Stimulated activated effector memory CD8-positive, alpha-beta T cell treated with anti-CD3 and anti-CD28 coated beads, Interleukin-12 subunit alpha, Interleukin-12 subunit beta, amount 100 ng/mL, for 72 hours (primary cell): ENCODE data around the gene TINAG.

Experiments
- ATAC-seq: fragments of 150-1000 bp; cut with Tn5 transposase; 2 replicates; pipeline ENCODE4 v1.10.0; 2021
- DNase-seq, 2 donors: peaks; one replicate each; pipeline ENCODE4 v3.0.0; 2021 to 2022; ENCODE audit warnings: low spot score in 2 of 2
- H3K27ac Mint-ChIP-seq: one replicate; pipeline ENCODE4 v1.8.0; 2022; ENCODE audit warnings: mild to moderate bottlenecking, mixed read lengths
- H3K36me3 Mint-ChIP-seq: one replicate; pipeline ENCODE4 v1.8.0; 2022; ENCODE audit warnings: mild to moderate bottlenecking, mixed read lengths
- H3K4me1 Mint-ChIP-seq: one replicate; pipeline ENCODE4 v1.8.0; 2022; ENCODE audit warnings: mixed read lengths
- H3K4me3 Mint-ChIP-seq: one replicate; pipeline ENCODE4 v1.8.0; 2022; ENCODE audit warnings: mild to moderate bottlenecking, mixed read lengths
- H3K9me3 Mint-ChIP-seq: one replicate; pipeline ENCODE4 v1.8.0; 2022; ENCODE audit warnings: mixed read lengths

The TINAG gene

DNA sequence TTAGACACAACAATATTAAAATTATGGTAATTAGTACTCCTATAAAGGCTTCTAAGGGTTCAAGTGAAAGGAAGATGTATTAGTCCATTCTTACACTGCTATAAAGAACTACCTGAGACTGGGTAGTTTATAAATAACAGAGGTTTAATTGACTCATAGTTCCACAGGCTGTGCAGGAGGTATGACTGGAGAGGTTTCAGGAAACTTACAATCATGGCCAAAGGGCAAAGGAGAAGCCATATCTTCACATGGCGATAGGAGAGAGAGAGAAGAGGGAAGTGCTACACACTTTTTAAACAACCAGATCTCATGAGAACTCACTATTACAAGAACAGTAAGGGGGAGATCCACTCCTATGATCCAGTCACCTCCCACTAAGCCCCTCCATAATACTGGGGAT is 52.9 kb downstream of the TINAG start:
- Mint-ChIP-seq H3K9me3 (peaks cover 18% of the 10 kb centered on the region), H3K4me3 (no peak overlapping the region), H3K27ac (no peak overlapping the region), H3K4me1 (no peaks in the 10 kb centered on the region), H3K36me3 (no peaks in the 10 kb centered on the region)
- DNase-seq (no peak), ATAC-seq (no peak)

DNA sequence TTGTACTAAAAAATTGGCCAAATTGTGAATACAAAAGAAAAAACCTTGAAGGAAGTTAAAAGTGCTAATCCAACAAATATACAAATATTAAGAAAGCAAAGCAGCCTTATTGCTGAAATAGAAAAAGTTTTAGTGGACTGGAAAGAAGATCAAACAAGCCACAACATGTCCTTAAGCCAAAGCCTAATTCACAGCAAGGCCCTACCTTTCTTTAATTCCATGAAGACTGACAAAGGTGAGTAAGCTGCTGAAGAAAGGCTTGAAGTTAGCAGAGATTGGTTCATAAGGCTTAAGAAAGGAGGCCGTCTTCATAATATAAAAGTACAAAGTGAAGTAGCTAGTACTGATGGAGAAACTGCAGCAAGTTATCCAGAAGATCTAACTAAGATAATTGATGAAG is 53.5 kb downstream of the TINAG start:
- DNase-seq (no peak), ATAC-seq (no peak)
- Mint-ChIP-seq H3K4me1 (no peaks in the 10 kb centered on the region), H3K27ac (no peak overlapping the region), H3K36me3 (no peaks in the 10 kb centered on the region), H3K4me3 (no peak overlapping the region), H3K9me3 (peaks cover 18% of the 10 kb centered on the region)

DNA sequence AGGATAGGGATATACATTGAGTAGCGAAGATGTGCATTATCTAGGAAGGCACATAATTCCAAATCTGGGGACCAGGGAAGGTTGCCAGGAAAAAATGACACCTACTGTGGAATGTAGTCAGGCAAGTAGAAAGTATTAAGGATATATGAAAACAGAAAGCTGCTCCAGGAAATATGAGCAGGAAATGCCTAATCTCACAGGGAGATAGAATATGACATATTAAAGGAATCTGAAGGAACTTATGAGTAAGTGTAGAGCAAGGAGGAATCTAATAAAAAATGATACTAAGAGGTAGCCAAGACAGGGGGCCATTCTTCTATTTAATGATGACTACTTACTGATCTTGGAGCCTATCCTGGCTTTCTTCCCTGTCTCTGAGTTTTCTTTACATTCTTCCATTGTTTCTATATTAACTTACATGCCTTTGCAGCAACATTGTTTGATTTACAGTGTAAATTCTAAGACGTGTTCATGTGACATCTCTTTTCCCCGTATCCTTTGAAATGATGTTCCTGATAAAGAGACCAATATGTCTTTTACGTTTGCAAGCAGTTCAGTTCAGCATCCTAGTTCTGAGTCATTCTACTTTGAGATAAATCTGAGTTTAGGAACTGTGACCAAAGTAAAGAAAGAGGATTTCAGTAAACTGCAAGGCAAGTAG is 58.6 kb downstream of the TINAG start:
- Mint-ChIP-seq H3K27ac (no peak overlapping the region), H3K9me3 (peaks cover 6% of the 10 kb centered on the region), H3K4me1 (no peaks in the 10 kb centered on the region), H3K4me3 (no peak overlapping the region), H3K36me3 (no peaks in the 10 kb centered on the region)
- DNase-seq (no peak), ATAC-seq (no peak)

DNA sequence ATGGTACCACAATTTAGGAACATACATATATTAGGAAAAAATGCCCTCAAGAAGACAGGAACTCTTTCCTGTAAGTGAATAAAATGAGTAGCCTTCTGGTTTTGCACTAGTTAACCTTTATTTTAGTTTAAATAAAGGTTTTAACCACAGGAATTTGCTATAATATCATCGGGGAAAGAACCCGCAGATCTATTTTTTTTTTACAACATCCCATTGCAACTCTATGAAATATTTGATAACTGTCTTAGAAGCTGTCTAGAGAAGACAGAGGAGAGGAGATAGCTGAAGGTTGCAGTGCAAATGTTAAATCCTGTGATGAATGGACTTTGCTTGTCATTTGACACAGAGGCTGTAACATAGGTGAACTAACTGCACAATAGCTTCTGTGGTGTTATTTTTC is 69.5 kb downstream of the TINAG start:
- H3K9me3 Mint-ChIP-seq = peaks cover 15% of the 10 kb centered on the region
- ATAC-seq (no peak), DNase-seq (no peak)
- no peak overlapping the region for H3K4me3 Mint-ChIP-seq
- no peak overlapping the region for H3K27ac Mint-ChIP-seq
- H3K4me1 Mint-ChIP-seq = no peaks in the 10 kb centered on the region
- no peaks in the 10 kb centered on the region for H3K36me3 Mint-ChIP-seq

DNA sequence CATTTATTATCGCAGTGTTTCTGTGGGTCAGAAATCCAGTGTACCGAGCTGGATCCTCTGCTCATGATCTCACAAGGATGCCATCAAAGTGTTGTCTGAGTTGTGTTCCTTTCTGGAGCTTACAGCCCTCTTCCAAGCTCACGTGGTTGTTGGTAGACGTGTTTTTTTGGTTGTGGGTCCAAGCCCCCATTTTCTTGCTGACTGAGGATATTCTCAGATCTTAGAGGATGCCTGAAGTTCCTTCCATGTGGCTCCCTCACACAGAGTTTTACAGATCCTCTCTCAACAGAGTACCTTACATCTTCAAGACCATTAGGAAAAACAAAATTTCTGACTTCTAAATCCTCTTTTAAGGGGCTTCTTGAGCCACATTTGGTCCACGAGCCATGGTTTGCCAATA is 78.1 kb downstream of the TINAG start:
- ATAC-seq = no peak
- no peak overlapping the region for H3K27ac Mint-ChIP-seq

DNA sequence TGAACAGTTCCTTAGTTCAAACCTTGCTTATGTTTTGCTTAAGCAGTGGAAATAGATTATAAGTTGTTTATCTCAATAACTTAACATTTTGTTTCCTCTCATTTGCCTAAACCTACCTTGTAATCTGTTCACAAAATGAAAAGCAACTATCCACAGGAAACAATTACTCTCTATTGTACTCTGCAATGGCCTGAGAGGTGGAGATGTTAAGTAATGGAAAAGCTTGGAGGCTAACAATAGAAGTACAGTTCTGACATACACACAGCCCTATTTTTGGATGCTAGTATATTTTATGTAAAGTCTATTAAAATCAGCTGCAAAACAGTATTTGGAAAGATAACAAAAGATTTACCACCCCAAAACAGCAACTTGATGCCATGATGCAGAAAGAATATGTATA is 82.1 kb downstream of the TINAG start:
- no peak overlapping the region for H3K4me3 Mint-ChIP-seq
- peaks cover 11% of the 10 kb centered on the region for H3K9me3 Mint-ChIP-seq
- no peak for DNase-seq
- no peak for ATAC-seq
- H3K27ac Mint-ChIP-seq = no peak overlapping the region
- no peaks in the 10 kb centered on the region for H3K4me1 Mint-ChIP-seq
- H3K36me3 Mint-ChIP-seq = no peaks in the 10 kb centered on the region

More for the DNA sequence above, 78.1 kb downstream of the TINAG start:
- Mint-ChIP-seq H3K4me1 (no peaks in the 10 kb centered on the region), H3K4me3 (no peak overlapping the region), H3K9me3 (peaks cover 12% of the 10 kb centered on the region), H3K36me3 (no peaks in the 10 kb centered on the region)
- DNase-seq = no peak

DNA sequence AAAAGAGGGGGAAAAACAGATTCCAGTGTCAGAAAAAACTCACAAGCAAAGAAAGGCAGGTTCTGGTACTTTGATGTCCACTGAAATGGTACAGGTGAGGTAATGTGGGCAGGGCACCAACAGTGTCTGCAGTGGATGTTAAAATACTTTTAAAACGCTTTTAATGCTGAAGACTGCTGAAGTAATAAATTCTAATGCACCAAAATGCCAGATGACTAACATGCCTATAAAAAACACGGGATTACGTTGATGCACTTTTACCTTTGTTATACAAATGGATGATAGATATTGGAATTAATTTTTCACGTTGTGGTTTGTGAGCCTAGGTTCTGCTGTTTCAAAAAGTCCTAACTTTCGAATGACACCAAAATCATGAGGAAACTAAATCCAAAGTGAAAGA is 83.3 kb downstream of the TINAG start:
- Mint-ChIP-seq H3K4me3 (no peak overlapping the region), H3K27ac (no peak overlapping the region), H3K4me1 (no peaks in the 10 kb centered on the region), H3K36me3 (no peaks in the 10 kb centered on the region), H3K9me3 (peaks cover 9% of the 10 kb centered on the region)
- DNase-seq = no peak
- no peak for ATAC-seq

- no peak overlapping the region for H3K27ac Mint-ChIP-seq
- peaks cover 11% of the 10 kb centered on the region for H3K9me3 Mint-ChIP-seq
- H3K4me3 Mint-ChIP-seq = no peak overlapping the region
- ATAC-seq = no peak
- no peak for DNase-seq
- H3K4me1 Mint-ChIP-seq = no peaks in the 10 kb centered on the region
- no peaks in the 10 kb centered on the region for H3K36me3 Mint-ChIP-seq
Measured at GRCh38 chr6:54403096-54403495, 94.9 kb downstream of the TINAG start.

- ATAC-seq (no peak), DNase-seq (no peak)
- Mint-ChIP-seq H3K4me3 (no peak overlapping the region), H3K27ac (no peak overlapping the region), H3K4me1 (no peaks in the 10 kb centered on the region), H3K36me3 (no peaks in the 10 kb centered on the region), H3K9me3 (peaks cover 15% of the 10 kb centered on the region)
Measured at GRCh38 chr6:54404791-54405190, 96.5 kb downstream of the TINAG start.

DNA sequence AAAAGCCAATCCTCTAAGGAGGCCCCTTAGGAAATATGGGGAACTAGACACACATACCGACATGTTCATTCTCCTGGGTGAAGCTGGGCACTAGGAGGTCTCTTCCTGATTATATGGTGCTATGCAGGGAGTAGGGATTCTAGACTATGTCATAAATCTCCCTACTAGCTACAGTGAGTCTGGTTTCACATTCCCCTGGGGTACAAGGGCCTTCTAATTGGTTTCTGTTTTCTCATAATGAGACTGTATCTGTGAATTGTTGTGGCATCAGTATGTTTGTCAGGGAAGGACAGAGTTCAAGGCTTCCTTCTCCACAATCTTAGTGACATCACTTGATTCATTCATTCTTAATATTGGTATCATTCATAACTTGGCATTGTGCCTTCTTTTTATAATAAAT is 103.5 kb downstream of the TINAG start:
- H3K36me3 Mint-ChIP-seq = no peaks in the 10 kb centered on the region
- DNase-seq = no peak

DNA sequence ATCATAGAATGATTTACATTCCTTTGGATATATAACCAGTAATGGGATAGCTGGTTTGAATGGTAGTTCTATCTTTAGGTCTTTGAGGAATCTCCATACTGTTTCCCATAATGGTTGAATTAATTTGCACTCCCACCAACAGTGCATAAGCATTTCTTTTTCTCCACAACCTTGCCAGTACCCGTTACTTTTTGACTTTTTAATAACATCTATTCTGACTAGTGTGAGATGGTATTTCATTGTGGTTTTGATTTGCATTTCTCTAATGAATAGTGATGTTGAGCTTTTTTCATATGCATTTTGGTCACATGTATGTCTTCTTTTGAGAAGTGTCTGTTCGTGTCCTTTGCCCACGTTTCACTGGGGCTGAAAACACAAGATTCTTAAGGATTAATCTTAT is 107.3 kb downstream of the TINAG start:
- H3K4me1 Mint-ChIP-seq = no peaks in the 10 kb centered on the region
- H3K27ac Mint-ChIP-seq = no peak overlapping the region
- no peak for DNase-seq
- H3K36me3 Mint-ChIP-seq = no peaks in the 10 kb centered on the region
- no peak overlapping the region for H3K4me3 Mint-ChIP-seq
- ATAC-seq = no peak
- H3K9me3 Mint-ChIP-seq = peaks cover 16% of the 10 kb centered on the region

More for the DNA sequence above, 103.5 kb downstream of the TINAG start:
- Mint-ChIP-seq H3K4me1 (no peaks in the 10 kb centered on the region), H3K4me3 (no peak overlapping the region), H3K27ac (no peak overlapping the region), H3K9me3 (peaks cover 17% of the 10 kb centered on the region)
- no peak for ATAC-seq

DNA sequence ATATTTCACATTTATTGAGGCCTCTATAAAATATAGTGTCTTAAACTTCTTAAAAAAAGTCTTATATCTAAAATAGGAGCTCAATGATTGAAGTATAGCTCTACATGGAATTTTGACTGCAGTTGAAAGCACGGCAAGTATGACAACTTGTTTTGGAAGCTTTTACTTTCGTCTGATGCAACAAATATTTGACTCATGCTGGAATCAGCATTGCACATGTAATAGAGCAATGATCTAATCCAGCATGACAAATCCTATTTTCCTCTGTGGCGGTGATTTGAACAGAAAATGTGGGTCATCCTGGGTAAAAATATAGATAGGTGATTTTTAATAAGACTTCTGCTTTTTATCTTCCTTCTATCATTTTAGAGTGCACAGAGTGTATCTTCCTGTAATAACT is 111.6 kb downstream of the TINAG start:
- H3K27ac Mint-ChIP-seq = no peak overlapping the region
- no peak overlapping the region for H3K4me3 Mint-ChIP-seq
- DNase-seq = no peak
- H3K9me3 Mint-ChIP-seq = peaks cover 12% of the 10 kb centered on the region
- no peaks in the 10 kb centered on the region for H3K36me3 Mint-ChIP-seq
- no peaks in the 10 kb centered on the region for H3K4me1 Mint-ChIP-seq
- no peak for ATAC-seq

DNA sequence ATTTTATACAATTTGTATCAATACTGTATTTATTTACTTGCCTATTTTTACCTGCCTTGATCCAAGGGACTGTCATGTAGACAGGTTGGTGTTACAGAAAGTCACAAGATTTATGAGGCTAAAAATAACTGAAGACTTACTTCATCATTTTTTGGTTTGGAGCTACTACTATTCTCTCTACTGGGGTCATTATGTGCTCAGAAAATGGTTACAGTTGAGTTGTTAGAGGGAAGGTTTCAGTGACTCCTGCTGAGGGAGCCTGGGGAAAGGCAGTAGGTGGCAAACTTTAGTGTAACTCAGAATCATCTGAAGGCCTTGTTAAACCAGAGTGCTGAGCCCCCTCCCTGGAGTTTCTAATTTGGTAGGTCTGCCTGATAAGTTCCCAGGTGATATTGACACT is 118.8 kb downstream of the TINAG start:
- Mint-ChIP-seq H3K4me3 (no peak overlapping the region), H3K9me3 (peaks cover 14% of the 10 kb centered on the region), H3K27ac (no peak overlapping the region), H3K4me1 (no peaks in the 10 kb centered on the region), H3K36me3 (no peaks in the 10 kb centered on the region)
- ATAC-seq (no peak), DNase-seq (no peak)

DNA sequence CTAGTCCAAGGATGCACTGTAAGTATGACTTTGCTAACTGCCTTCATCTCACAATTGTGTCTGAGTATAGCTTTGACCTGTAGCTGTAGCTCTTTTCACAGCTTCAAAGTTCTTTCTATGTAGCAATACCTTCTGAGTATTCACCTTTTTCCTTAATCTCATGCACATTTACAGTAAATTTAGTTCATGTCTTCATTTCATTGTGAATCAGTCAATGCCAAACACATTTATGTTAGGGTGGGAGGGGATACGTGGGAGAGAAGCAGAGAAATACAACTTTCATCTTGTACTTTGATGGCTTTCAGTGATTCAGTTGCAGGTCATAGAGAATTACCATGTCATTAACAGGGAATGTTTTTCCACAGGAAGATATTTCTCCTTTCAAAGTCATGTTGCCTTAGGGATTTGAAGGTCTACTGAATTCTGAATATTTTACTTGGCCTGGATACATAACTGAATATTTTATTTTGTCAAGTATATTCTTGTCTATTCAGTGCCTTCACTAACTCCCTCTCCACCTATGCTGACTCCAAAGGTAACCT is 119.2 kb downstream of the TINAG start:
- Mint-ChIP-seq H3K27ac (no peak overlapping the region), H3K36me3 (no peaks in the 10 kb centered on the region), H3K4me1 (no peaks in the 10 kb centered on the region), H3K9me3 (peaks cover 12% of the 10 kb centered on the region), H3K4me3 (no peak overlapping the region)
- ATAC-seq (no peak), DNase-seq (no peak)

DNA sequence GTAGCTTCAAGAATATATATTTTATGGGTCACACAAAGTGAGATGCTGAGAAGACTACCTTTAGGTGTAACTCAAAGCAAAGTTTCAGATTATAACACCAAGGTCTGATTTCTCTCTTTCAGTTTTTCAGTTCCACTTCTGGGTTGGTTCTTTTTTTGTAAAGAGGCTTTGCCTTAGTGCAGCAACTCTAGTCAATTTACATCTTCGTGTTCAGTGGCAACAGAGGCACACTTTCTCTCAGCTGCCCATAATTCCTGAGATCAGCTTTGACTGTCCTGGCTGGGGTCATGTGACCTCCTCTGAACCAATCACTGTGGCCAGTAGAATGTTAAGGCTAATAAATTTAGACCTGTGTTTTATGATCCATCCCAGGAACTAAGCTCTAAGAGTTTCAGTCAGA is 120.2 kb downstream of the TINAG start:
- no peaks in the 10 kb centered on the region for H3K36me3 Mint-ChIP-seq
- H3K27ac Mint-ChIP-seq = no peak overlapping the region
- ATAC-seq = no peak
- DNase-seq = no peak
- H3K4me3 Mint-ChIP-seq = no peak overlapping the region
- H3K9me3 Mint-ChIP-seq = peaks cover 10% of the 10 kb centered on the region
- no peaks in the 10 kb centered on the region for H3K4me1 Mint-ChIP-seq

DNA sequence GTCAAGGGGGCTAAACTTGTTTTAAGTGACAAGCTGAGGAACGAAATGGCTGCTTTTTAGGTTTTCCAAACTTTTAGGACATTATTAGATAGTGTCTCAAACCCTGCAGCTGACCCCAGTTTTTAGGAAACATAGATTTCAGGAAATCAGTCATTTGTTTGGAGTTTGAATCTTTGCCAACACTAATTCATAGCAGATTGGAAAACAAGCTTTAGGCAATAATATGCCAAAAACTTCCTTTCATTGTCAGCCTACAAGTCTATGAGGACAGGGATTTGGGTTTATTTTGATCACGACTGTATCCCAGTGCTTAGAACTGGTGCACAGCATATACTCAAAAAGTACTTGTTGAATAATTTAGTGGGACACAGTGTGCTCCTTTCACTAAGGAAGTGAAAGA is 123.2 kb downstream of the TINAG start:
- no peaks in the 10 kb centered on the region for H3K36me3 Mint-ChIP-seq
- ATAC-seq = no peak
- no peak for DNase-seq
- no peak overlapping the region for H3K27ac Mint-ChIP-seq
- H3K4me1 Mint-ChIP-seq = no peaks in the 10 kb centered on the region
- peaks cover 10% of the 10 kb centered on the region for H3K9me3 Mint-ChIP-seq
- no peak overlapping the region for H3K4me3 Mint-ChIP-seq
